ENCODE results near the gene RILP.
A peak's percentile ranks its signal among the peaks of the same experiment; 100 is the strongest.

RILP gene

DNA sequence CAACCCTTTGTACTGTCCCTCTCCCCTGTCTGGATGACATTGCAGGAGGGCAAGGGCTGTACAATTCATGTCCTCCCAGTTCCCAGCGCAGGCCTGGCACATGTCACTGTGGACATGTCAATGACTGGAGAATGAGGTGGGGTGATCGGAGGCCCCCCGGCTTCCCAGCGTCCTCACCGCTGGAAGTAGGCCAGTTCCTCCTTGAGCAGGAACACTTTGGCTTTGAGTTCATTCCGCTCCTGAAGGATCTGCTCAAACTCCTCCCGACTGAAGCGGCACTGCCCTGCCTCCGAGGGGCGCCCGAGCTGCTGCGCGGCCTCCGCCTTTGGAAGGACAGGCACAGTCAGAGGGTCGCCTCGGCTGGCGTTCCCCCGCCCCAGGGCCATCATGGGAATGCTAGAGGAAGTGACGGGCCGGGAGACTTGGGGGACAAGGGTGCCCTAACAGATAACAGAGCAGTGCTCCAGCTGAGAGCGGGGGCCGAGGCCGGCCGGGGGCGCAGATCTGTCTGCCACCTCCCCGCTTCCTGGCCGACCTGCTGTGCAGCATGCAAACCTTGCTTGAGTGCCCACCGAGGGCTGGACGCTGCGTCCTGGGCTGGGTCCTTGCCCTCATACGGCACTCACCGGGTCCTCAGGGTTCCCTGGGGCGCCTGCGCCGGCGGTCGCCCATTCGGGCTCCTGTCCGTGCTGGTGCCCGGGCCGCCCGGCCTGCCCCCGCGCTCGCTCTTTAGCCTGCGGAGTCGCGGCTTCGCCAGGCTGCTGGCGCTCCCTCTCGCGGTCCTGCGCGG, 1.3 kb downstream of the RILP start:
- peak; percentile 20 for DNase-seq (ENCODE audit: low spot score)

DNA sequence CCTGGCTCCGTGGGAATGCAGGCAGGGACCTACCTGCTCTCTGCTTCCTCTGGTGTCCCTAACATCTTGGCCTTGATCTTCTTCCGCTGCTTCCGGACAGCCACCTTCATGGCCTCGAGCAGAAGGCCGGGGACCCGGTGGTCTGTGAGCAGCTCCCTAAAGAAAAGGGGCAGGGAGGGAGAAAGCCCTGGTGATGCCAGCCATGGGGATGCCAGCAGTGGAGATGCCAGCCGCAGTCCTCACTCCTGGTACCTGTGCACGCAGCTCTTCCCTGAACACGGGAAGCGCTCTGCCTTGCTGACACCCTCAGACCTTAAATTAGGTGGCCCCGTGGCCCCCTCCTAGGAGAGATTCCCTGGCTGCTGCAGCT, 1.9 kb downstream of the RILP start:
- no peak for DNase-seq (ENCODE audit: low spot score)

DNA sequence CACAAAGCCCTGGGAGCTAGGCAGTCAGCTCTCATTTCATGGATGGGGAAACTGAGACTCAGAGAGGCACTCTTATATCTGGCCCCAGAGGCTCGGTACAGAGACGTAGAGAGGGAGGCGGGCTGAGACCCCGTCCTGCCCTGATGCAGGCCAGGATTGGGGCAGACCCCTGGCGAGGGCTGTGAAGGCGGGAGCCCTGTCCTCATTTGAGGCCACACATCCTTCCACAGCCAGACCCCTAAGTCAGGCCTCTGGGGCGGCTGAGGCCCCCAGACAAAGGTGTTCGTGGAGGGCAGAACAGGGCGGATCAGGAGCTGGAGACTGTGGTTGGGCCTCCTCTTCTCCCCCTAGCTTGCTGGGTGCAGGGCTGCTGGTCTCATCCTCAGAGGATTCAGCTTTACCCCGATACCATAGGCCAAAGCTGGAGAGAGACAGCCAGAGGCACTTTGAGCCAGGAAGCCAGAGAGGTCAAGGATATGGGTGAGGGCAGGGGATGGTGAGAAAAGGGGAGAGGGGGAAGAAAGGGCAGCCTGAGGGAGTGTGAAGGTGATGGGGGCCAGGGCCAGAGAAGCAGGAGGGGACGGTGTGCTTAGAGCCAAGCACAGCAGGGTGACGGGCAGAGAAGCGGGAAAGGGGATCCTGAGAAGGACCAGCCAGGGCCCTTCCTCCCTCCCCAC, 3.3 kb downstream of the RILP start:
- DNase-seq (ENCODE audit: low spot score), result no peak

DNA sequence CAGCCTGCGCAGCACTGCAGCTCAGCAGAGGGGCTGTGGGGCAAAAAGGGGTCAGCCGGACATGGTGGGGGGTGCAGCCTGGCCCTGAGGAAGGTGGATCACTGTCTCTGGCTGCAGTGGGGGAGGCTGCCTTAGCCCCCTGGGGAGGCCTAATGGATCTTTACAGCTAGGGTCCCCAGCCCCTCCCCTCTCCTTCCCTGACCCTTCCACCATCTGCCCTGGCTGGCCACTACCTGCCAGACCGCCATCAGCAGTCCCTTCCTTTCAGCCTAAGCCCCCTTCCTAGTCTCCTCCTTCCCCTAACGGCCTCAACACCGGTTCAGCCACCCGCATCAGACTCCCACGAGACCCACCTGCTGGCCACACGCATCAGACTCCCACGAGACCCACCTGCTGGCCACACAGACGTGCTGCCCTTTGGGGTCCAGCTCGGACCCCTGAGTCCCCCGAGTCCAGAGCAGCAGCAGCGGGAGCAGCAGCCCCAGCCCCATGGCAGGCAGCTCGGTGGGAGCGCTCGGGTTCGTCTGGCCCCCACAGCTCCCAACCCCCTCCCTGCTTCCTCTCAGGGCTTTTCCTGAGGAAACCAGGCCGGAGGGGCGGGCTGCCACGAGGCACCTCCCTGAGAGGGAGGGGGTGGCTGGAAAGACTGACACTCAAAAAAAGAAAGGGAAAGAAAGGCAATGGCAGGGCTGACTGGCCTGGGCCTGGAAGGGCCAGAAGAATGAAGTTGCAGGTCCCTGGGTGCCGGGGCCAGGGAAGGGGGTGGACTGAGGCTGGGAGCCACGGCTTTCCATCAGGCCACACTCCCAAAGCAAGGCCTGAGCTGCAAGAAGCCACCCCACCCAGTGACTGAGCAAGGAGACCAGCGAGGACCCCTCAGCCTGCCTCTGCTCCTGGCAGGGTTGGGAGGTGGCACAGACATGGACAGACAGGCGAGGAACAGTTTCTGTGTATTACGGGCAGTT, 4.2 kb downstream of the RILP start, which contains the start of gene SCARF1:
Gene SCARF1 (minus strand): TSS at position 526 of the 965 bp plus-strand sequence. CDS start 35 bp downstream, at position 491.
- no peak for DNase-seq (ENCODE audit: low spot score)

DNA sequence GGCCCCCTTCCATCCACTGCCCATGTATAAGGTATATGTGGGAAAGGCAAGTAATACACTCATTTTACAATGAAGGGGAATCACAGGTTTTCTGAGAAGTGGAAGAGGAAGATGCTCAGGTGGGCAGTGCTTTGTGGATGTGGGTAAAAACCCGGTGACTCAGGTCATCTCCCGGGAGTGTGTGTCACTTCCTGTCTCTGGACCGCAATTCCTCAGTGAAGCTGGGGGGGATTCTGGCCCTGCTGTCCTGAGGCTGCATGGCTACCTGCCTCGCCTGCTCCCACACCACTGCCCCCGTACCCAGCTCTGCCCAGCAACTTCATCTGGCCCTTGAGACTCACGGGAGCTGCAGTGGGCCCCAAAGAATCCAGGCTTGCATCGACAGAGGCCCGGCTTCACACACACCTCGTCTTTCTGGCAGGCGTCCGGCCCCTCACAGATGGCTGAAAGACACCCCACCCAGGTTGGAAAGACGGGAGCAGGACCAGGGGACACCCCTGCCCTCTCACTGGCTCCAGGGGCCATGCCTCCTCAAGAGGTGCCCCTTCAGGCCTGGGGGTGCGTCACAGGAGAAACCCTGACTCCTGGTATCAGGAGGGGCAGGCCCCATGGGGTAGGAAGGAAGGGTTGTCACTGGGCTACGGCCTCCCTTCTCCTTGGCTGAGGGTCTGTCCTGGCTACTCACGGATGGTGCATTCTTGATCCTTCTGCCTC, 5.0 kb downstream of the RILP start:
- no peak for DNase-seq (ENCODE audit: low spot score)

DNA sequence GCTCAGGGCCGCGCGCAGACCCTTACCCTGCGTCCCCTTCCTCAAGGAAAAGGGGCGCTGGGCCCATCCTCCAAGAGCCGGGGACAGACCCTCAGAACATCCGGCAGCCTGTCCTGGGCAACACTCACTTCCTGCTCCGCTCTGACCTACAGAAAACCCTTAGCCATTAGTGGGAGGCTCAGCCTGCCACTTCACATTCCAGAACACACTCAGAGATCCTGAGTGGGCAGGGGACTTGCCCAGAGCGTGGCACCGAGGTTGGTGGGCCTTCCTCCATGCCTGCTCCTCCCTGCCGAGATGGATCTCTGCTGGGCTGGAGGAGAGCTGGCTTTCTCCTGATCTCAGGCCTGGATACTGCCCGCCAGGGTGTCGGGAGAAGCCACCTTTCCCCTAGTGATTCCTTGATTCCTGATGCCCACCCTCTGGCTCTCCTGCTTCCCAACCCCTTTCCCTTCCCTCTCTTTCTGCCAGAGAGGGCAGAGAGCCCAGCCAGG, 5.6 kb downstream of the RILP start:
- no peak for DNase-seq (ENCODE audit: low spot score)

DNA sequence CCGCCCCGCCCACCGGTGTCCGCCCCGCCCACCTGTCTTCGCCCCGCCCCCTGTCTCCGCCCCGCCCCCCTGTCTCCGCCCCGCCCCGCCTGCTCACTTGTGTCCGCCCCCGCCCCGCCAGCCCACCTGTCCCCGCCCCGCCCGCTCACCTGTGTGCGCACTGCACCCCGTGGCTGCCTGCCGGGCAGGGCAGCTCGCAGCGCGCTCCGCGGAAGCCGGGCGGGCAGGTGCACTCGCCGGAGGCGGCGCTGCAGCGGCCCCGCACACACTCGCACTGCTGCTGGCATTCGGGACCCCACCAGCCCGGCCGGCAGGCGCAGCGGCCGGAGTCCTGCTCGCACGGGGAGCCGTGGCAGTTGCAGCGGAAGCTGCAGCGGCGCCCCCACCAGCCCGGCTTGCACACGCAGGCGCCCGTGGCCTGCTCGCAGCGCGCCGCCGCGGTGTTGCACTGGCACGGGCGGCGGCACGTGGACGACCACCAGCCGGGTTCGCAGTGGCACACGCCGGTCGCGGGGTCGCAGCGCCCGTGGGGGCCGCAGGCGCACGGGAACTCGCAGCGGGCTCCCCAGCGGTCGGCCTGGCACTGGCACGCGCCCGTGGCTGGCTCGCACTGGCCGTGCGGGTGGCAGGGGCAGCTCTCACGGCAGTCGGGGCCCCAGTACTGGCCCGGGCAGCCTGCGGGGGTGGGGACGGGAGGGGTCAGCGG, 6.2 kb downstream of the RILP start:
- peak; percentile 64 for DNase-seq (ENCODE audit: low spot score)

DNA sequence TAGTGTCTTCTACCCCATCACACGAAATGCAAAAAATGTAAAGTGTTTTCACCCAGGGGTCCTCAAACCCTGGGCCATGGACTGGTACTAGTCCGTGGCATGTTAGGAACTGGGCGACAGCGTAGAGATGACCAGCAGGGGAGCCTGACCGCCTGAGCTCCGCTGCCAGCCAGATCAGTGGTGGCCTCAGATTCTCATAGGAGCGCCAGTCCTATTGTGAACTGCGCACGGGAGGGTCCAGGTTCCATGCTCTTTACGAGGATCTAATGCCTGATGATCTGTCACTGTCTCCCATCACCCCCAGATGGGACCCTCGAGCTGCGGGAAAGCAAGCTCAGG, 8.6 kb downstream of the RILP start:
- no peak for DNase-seq (ENCODE audit: low spot score)

DNA sequence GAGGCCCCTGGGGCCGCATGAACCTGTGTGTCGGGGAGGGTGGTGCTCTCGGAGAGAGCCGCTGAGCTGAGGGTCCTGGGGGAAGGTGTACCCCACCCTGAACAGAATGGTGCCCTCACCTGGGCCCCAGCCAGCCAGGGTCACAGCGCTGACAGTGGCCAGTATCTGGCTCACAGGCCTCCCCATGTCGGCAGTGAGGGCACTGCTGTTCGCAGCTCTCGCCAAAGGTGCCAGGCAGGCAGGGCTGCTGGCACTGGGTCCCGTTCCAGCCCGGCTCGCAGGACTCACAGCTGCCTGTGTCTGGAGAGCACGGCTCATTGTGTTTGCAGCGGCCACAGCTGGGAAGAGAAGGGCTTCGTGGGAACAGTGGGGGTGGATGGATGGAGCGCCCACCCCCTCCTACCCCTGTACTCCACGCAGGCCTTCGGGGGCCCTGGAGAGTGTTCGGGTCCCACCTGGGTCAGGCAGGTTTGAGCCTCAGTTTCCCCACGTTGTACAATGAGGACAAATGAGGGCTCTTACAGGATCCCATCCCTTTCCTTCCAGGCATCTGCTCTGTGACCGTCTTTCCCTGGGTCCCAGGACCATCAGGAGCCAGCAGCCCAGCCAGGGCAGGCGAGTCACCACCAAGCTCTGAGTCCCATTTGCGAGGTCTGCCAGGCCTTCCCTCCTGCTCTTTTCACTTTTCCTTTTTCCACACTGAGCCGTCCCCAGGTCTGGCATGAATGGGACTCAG, 9.2 kb downstream of the RILP start:
- DNase-seq (ENCODE audit: low spot score), result no peak

DNA sequence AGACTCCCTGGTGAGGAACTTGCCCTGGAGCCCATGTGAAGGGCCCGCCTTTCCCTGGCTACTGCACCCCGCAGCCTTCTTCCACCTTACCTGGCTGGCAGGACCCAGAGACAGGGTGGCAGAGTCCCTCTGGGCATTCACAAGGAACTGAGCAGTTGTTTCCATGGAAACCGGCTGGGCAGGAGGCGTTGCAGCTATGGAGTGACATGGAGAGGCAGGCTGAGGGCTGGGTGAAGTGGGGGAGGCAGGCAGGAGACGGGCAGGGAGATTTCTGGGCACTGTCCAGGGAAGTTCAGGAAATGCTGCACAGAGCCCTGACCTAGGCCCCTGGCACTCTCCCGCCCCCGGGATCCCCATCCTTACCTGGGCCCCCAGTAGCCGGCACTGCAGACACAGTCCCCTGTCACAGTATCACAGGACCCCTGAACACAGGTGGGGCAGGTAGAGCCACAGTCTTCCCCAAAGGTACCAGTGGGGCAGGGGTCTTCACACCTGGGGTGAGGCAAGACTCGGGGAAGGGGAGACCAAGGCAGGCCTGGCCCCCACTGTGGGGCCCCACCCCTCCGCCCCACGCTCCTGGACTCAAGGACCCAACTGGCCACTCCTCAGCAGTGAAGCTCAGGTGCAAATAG, 10.0 kb downstream of the RILP start:
- DNase-seq (ENCODE audit: low spot score), result no peak

DNA sequence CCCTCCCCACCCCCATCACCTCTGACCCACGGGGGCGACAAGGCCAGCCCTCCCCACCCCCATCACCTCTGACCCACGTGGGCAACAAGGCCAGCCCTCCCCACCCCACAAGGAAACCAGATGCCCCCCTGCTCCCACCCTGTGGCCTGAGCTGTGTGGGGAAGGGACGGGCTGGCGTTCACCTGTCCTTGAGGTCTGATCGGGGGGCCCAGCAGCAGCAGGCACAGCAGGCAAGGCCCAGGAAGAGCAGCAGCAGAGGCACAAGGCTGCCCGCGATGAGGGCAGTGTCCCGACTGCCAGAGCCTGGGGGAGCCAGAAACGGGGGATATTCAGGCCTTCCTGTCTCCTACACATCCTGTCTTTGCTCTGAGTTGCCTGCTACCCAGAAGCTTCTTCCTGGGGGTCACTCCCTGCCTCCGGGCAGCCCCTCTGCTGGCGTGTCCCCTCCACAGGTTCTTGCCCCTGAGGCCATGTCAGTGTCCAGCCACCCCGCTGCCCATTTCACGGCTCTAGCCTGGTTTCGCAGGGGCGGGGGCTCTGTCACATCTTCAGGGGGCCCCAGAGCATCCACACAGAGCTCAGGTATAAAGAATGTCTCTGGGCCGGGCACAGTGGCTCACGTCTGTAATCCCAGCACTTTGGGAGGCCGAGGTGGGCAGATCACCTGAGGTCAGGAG, 10.9 kb downstream of the RILP start:
- no peak for DNase-seq (ENCODE audit: low spot score)

DNA sequence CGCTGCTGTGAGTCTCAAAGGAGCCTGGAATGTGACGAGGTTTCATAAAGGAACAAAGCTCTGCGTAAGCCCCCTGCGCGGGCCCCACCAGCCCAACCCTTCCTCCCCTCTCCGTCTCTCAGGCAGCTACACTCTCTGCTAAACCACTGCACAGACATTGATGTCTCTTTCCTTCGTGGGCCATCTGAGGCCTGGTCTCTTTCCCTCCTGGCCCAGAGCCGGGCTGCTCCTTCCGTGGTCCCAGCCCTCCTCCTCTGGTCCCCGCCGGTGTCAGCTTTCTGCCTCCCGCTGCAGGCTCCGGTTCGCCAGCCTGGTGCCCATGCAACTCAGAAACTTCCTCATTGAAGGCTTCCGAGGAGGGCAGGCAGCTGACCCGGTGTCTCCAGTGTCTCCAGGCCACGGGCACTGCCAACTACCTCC, 11.5 kb downstream of the RILP start:
- DNase-seq (ENCODE audit: low spot score), result no peak

DNA sequence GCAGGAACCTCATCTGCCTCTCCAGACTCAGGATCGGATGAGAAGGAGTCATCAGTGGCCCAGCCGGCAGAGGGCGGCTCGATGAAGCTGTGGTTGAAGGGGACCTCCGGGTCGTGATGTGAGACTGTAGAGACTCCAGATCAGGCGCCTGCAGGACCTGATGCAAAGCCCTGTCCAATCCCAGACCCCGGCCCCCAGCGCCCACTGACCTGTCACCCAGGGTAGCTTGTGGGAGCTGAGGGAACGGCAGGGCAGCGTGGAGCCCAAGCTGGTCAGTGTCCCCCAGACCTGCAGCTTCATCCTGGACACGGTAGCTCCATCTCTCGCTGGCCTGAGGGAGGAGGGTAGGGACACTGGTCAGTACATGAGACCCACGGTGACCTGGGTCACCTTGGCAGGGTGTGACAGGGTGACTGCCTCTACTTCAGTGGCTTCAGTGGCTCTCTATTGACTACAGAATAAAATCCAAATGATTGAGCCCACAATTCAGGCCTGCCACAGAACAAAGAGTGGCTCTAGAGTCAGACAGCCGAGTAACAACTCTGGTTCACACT, 12.9 kb downstream of the RILP start:
- DNase-seq (ENCODE audit: low spot score), result no peak

DNA sequence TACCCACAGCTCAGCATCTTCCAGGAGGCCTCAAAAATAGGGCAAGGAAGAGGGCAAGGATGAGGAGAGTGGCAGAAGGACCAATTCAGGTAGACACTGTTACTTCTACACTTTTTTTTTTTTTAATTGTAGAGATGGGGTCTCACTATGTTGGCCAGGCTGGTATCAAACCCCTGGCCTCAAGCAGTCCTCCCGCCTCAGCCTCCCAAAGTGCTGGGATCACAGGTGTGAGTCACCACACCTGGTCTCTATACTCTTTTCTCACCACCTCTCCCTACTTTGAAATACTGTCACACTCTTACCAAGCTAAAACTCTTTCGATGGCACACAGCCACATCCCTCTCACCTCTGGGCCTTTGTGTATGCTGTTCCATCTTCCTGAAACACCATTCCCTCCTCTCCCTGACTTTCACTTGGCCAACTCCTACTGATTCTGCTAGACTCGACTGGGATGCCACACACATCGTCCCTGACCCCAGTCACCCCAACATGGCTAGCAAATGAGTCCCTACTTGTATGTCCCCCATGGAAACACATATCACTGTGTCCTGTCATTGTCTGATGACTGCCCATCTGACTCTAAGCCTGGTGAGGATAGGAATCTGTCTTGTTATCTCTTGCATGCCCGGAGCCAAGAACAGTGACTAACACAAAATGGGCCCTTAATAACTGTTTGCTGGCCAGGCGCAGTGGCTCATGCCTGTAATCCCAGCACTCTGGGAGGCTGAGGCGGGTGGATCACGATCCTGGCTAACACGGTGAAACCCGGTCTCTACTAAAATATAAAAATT, 13.8 kb downstream of the RILP start:
- DNase-seq (ENCODE audit: low spot score), result no peak

DNA sequence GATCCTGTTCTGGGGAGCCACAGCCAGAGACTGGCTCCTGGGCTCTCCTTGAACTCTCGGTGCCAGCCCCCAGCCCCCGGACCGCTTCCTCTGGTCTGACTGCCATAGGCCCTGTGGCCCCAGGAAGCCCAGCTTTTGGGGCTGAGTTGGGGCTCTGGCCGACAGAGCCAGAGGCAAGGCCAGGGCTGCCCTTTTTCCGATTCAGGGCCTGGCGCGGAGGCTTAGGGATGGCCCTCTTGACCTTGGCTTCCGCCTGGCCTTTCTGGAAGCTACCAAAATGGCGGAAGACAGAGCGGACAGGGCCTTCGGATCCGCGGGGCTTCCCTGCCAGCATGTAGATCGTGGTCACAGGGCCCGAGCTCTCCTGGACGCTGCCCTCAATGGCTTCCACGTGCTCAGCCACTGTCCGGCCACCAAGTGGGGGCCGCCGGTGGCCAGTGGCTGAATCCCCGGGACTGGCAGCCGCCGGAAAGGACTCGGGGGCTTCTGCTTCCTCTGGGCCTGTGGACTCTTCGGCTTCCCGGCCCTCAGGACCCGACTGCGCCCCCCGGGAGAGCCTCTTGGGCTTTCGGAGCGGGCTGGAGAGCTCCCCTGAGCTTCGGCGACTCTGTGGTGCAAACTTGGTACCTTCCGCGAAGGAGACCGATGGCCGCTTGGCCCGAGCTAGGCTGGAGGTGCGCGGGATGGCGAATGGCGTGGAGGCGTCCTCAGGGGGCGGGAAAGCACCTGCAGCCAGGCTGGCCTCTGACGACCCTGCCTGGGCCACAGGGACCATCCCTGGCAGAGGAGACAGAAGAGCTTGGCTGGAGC, 14.6 kb downstream of the RILP start:
- DNase-seq (ENCODE audit: low spot score), result no peak

DNA sequence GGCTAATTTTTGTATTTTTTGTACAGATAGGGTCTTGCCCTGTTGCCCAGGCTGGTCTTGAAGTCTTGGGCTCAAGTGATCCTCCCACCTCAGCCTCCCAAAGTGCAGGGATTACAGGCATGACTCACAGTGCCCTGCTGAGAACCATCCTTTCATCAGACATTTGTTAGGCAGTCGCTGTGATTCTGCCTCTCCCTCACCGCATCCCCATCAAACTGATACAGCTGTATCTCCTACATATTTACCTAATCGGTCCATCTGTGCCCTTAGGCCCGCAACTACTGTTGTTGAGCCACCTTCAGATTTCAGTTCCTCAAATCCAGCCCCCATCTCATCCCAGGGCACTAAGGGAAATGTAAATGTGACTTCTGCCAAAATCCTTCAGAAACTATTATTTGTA, 19.0 kb downstream of the RILP start:
- no peak for DNase-seq (ENCODE audit: low spot score)

Measured in GM03348 (cell line).